Measurements from ENCODE around the gene CA5A.

CA5A gene

DNA sequence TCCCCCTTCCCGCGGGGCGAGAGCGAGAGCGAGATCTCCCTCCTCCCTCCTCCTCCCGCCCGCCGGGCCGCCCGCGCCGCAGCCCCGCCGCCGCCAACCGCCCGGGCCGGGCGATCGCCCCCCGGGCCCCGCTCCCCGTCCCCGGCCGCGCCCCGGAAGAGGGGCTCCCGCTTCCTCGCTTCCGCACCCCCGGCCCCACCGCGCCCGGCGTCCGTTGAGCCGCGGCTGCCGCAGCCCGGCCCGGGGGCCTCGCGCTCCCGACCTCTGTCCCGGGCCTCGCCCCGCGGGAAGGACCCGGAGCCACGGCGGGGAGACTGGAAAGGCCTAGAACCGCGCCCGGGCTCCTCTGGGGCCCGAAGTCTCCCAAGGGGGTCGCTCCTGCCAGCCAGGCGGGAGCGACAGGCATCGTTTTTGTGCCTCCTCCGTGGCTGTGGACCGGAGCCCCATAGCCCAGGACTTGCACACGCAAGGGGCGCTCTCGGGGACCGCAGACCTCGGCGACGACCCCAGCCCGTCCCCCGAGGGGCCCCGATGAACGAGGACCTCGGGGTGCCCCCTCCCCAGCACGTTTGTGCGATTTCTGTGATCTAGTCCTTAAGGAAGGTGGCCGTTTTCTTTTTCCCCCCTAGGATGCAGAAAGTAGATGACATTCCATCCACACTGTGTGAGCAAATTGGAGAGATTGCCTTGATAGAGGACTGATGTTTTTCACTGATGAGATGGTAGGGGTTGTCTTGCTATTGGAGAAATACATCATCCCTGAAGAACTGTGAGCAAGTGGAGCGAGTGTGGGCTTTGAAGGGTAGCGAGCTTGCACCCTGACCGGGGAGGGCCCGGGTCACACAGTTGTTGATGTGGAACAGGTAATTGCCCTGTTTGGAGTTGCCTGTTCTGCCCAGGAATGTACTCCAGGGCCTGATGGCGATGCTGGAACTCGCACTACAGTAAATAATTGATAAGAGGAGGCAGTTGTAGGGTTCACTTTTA lies 15.5 kb upstream of the CA5A start:
- Histone ChIP-seq H3K79me2 (ENCODE audit: insufficient read depth, low read length) (peaks cover 54% of the 10 kb centered on the region), H3K36me3 (ENCODE audit: insufficient read depth, low read length) (peaks cover 35% of the 10 kb centered on the region), H3K4me2 (ENCODE audit: insufficient read depth, low read length) (peak overlapping the region; percentile 70), H2AFZ (ENCODE audit: low read depth, low read length) (peak overlapping the region; percentile 60), H3K4me3 (ENCODE audit: low read depth in 1 of 2, low read length in 2 of 2) (peak overlapping the region; percentile 31 to 64; a peak in 3 of 4 replicates), H3K27ac (ENCODE audit: low read length) (peak overlapping the region; percentile 100), H3K9ac (ENCODE audit: low read depth, low read length) (peak overlapping the region; percentile 96), H3K4me1 (ENCODE audit: insufficient read depth, low read length) (peaks cover 49% of the 10 kb centered on the region), H3K9me3 (ENCODE audit: insufficient read depth, low read length, severe bottlenecking) (no peaks in the 10 kb centered on the region), H4K20me1 (ENCODE audit: insufficient read depth, low read length) (peaks cover 33% of the 10 kb centered on the region), H3K27me3 (ENCODE audit: insufficient read depth, low read length, poor library complexity) (no peaks in the 10 kb centered on the region)
- ATAC-seq (ENCODE audit: insufficient read depth, low read depth) (no peak), DNase-seq (peak; percentile 24)
- TF ChIP-seq, protein P1, sequence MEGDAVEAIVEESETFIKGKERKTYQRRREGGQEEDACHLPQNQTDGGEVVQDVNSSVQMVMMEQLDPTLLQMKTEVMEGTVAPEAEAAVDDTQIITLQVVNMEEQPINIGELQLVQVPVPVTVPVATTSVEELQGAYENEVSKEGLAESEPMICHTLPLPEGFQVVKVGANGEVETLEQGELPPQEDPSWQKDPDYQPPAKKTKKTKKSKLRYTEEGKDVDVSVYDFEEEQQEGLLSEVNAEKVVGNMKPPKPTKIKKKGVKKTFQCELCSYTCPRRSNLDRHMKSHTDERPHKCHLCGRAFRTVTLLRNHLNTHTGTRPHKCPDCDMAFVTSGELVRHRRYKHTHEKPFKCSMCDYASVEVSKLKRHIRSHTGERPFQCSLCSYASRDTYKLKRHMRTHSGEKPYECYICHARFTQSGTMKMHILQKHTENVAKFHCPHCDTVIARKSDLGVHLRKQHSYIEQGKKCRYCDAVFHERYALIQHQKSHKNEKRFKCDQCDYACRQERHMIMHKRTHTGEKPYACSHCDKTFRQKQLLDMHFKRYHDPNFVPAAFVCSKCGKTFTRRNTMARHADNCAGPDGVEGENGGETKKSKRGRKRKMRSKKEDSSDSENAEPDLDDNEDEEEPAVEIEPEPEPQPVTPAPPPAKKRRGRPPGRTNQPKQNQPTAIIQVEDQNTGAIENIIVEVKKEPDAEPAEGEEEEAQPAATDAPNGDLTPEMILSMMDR (IDR thresholded peaks at IDR 0.05; ENCODE audit: borderline replicate concordance, extremely low read depth, low read length, poor library complexity, severe bottlenecking): peak; percentile 36
- TF ChIP-seq EZH2 (IDR thresholded peaks at IDR 0.05; ENCODE audit: borderline replicate concordance, low read depth, low read length, severe bottlenecking): no peak

DNA sequence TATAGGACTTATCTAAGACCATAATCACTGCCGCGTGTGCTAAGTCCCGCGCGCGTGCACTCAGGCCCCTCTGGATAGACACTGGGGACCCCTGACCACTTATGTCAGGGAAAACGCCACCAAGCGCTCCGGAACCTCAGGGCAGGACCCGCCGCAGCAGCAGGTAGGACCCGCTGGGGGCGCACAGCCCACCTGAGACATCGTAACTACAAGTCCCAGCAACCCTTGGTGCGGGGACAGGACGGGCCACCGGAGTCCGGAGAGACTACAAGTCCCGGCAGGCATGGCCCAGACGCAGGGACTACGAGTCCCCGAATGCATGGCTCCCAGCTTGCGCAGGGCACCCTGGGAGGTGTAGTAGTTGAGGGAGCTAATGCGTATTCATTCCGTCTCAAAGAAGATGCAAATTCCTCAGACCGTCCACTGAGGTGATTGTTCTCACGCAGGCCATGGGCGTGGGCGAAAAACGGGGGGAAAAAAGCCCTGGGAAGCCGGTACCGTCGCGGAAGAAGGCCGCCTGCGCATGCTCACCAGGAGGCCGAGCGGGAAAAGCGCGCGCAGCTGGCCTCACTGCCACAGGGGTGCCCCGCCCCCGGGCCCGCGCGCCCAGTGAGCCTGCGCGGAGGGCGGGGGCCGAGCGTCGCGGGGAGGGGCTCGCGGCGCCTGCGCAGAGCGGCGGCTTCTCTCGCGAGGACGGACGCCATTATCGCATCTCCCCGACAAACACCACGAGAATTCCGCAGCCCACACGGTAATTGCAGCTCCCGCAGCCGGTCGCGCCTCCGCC lies 14.6 kb upstream of the CA5A start, which contains the start of gene BANP:
Gene BANP, plus strand, starts transcription at position 670 of the 787 bp plus-strand sequence. CDS start 23,682 bp downstream, outside the sequence.
- ATAC-seq (ENCODE audit: insufficient read depth, low read depth) (peak; percentile 98), DNase-seq (peak; percentile 98)
- Histone ChIP-seq H3K79me2 (ENCODE audit: insufficient read depth, low read length) (peaks cover 45% of the 10 kb centered on the region), H4K20me1 (ENCODE audit: insufficient read depth, low read length) (peaks cover 26% of the 10 kb centered on the region), H3K27me3 (ENCODE audit: insufficient read depth, low read length, poor library complexity) (no peaks in the 10 kb centered on the region), H3K4me3 (ENCODE audit: low read depth in 1 of 2, low read length in 2 of 2) (peak within 1 kb of the TSS; percentile 33 to 64; a peak in 3 of 4 replicates), H3K9ac (ENCODE audit: low read depth, low read length) (peak within 1 kb of the TSS; percentile 96), H3K9me3 (ENCODE audit: insufficient read depth, low read length, severe bottlenecking) (no peaks in the 10 kb centered on the region), H3K27ac (ENCODE audit: low read length) (peak within 1 kb of the TSS; percentile 100), H3K4me1 (ENCODE audit: insufficient read depth, low read length) (peaks cover 48% of the 10 kb centered on the region), H3K4me2 (ENCODE audit: insufficient read depth, low read length) (peak within 1 kb of the TSS; percentile 70), H3K36me3 (ENCODE audit: insufficient read depth, low read length) (peaks cover 31% of the 10 kb centered on the region), H2AFZ (ENCODE audit: low read depth, low read length) (peak within 1 kb of the TSS; percentile 96)
- TF ChIP-seq, protein P1 (IDR thresholded peaks at IDR 0.05; ENCODE audit: borderline replicate concordance, extremely low read depth, low read length, poor library complexity, severe bottlenecking): peak; percentile 58
- no peak for TF ChIP-seq EZH2 (IDR thresholded peaks at IDR 0.05; ENCODE audit: borderline replicate concordance, low read depth, low read length, severe bottlenecking)

DNA sequence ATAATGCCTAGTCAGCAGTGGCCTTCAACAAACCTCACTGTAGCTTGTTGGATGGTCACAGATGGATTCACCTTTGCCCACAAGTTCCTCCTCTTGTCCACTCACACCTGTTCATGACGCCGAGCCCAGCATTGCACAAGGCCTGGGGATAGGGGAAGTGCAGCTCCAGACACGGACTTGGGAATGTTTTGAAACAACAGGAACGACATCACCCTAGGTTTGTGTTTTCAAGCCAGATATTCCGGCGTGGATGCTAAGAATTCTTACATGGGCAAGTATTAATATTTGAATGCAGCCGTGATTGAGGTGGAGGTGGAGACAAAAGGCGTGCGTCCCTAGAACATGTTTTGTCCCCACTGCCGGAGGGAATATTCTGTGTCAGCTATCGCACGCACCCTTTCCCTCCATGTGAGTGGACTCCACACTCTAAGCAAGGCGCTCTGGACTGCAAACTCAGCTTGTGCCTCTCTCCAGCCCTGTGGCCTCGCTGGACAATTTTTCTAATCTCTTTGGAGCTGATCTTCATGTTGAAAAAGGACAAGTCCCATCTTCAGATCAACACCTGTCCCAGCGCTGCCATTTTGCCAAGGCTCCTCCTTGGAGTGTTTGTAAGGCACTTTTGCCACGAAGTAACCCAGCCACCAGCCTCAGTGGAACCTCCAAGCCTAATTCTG lies 12.9 kb upstream of the CA5A start:
- Histone ChIP-seq H3K4me1 (ENCODE audit: insufficient read depth, low read length) (peaks cover 31% of the 10 kb centered on the region), H4K20me1 (ENCODE audit: insufficient read depth, low read length) (peaks cover 8% of the 10 kb centered on the region; the same call in 1 of the 2 replicates), H3K27ac (ENCODE audit: low read length) (no peak overlapping the region), H3K36me3 (ENCODE audit: insufficient read depth, low read length) (peaks cover 16% of the 10 kb centered on the region), H2AFZ (ENCODE audit: low read depth, low read length) (peak overlapping the region; percentile 45; the same call in 1 of the 2 replicates), H3K4me3 (ENCODE audit: low read depth in 1 of 2, low read length in 2 of 2) (no peak overlapping the region), H3K4me2 (ENCODE audit: insufficient read depth, low read length) (no peak overlapping the region), H3K9me3 (ENCODE audit: insufficient read depth, low read length, severe bottlenecking) (no peaks in the 10 kb centered on the region), H3K27me3 (ENCODE audit: insufficient read depth, low read length, poor library complexity) (no peaks in the 10 kb centered on the region), H3K9ac (ENCODE audit: low read depth, low read length) (no peak overlapping the region), H3K79me2 (ENCODE audit: insufficient read depth, low read length) (peaks cover 27% of the 10 kb centered on the region)
- TF ChIP-seq EZH2 (IDR thresholded peaks at IDR 0.05; ENCODE audit: borderline replicate concordance, low read depth, low read length, severe bottlenecking): no peak
- TF ChIP-seq, protein P1 (IDR thresholded peaks at IDR 0.05; ENCODE audit: borderline replicate concordance, extremely low read depth, low read length, poor library complexity, severe bottlenecking): no peak
- no peak for DNase-seq
- ATAC-seq (ENCODE audit: insufficient read depth, low read depth): no peak

Data from DND-41 (cell line).